AML-193 (cell line): ENCODE data around the gene MCHR1.
"Not testable (repeated sequence)": the region's sequence is repeated elsewhere in the genome, so short reads cannot be mapped to it uniquely, and the experiment has no call there.

Source experiments
- DNase-seq, 2 experiments: peaks; one replicate each; lab custom pipeline; 2025; lab: John Stamatoyannopoulos, UW

The MCHR1 gene

DNA sequence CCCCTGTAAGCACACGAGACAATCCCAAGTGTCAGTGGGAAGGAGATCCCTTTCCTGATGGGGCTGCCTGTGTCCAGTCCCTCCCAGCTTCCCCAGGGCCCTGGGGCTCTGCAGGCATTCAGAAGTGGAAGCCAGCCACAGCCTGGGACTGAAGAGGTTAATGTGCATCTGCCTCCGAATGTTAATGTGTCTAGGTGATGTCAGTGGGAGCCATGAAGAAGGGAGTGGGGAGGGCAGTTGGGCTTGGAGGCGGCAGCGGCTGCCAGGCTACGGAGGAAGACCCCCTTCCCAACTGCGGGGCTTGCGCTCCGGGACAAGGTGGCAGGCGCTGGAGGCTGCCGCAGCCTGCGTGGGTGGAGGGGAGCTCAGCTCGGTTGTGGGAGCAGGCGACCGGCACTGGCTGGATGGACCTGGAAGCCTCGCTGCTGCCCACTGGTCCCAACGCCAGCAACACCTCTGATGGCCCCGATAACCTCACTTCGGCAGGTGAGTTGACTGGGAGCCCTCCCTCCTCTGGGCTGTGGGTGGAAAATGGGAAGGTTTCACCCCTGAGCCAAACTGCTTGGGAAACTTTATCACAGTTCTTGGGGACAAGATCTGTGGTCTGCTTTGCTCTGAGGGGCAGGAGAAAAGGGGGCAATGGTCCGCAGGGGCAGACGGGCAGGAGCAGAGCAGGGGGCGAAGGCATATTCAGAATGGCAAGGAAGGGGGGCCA is at the start of gene MCHR1:
Gene MCHR1 (plus strand): TSS at position 236 of the 715 bp plus-strand sequence. CDS start 169 bp downstream, at position 405.
- no peak for DNase-seq

DNA sequence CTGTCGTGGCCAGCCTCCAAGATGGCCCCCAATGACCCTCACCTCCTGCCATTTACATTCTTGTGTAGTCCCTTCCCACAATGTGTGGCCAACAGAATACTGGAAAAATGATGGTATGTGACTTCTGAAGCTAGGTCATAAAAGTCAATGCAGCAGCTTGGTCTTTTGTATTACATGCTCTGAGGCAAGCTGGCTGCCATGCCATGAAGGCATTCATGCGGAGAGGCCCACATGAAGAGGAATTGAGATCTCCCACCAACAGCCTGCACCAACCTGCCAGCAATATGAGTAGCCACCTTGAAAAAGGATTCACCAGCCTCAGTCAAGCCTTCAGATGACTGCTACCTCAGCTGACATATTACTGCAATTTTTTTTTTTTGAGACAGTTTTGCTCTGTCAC is 47.4 kb upstream of the MCHR1 start:
- DNase-seq = no peak

DNA sequence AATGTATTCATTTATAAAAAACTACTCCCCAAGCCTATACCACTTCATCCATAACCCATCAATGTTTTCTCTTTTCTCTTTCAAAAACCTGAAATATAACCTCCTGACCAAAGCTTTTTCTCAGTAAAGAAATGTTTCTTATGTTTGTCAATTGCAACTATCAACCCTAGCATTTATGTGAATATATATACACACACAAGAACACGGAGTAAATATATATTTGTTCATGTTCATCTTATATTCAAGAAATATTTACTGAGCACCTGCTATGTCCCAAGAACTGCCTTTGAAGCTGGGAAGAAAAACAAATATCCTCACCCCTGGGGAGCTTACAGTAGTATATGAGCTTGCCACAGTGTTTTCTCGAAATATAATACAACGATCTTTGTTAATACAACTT is 46.2 kb upstream of the MCHR1 start:
- DNase-seq = no peak

DNA sequence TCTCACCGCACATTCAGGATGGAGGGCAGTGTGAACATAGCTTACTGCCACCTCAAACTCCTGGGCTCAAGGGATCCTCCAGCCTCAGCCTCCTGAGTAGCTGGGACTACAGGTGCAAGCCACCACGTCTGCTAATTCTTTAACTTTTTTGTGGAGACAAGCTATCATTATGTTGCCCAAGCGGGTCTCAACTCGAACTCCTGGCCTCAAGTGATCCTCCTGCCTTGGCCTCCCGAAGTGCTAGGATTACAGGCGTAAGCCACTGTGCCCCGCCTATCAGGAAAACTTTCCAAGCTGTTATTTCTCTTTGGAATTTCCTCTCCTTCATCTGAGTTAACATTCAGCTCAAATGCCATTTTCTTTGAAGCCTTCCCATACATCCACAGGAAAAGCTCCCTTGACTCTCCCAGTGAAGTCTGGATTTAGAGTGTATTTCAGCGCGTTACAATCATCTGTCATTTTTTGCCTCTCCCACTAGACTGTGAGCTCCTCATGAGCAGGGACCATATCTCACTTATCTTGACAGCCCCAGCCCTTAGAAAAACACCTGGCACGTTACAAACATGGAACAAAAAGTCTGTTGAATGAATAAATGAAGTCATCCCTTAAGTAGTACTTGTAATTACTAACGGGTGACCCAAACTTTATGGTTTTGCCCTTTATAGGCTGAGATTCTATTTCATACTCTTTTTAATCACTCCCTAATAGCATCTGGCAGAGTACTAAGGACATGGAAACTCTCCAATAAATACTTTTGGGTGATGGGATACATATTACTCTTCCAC is 45.0 kb upstream of the MCHR1 start:
- no peak for DNase-seq

GRCh38 chr22:40635043-40635939 is 44.0 kb upstream of the MCHR1 start:
- DNase-seq = no peak

DNA sequence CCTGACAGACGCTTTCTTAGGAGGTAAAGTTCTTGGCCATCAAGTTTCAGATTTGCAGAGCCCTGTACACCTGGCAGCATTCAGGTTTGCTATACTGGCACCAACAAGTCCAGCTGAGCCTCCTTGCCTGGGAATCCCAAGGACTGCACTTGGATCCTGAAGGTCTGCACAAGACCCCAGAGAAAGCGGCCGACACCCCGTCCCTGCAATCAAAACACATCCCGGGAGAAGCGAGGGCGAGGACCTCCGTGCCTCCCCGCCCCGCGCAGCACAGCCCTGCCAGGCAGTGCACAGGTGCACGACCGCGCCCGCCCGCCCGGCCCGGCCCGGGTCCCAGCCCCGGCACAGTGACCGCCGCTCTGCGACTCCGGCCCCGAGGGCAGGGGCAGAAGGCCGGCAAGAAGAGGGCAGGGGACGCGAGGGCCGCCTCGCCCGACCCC is 43.3 kb upstream of the MCHR1 start:
- no peak for DNase-seq

DNA sequence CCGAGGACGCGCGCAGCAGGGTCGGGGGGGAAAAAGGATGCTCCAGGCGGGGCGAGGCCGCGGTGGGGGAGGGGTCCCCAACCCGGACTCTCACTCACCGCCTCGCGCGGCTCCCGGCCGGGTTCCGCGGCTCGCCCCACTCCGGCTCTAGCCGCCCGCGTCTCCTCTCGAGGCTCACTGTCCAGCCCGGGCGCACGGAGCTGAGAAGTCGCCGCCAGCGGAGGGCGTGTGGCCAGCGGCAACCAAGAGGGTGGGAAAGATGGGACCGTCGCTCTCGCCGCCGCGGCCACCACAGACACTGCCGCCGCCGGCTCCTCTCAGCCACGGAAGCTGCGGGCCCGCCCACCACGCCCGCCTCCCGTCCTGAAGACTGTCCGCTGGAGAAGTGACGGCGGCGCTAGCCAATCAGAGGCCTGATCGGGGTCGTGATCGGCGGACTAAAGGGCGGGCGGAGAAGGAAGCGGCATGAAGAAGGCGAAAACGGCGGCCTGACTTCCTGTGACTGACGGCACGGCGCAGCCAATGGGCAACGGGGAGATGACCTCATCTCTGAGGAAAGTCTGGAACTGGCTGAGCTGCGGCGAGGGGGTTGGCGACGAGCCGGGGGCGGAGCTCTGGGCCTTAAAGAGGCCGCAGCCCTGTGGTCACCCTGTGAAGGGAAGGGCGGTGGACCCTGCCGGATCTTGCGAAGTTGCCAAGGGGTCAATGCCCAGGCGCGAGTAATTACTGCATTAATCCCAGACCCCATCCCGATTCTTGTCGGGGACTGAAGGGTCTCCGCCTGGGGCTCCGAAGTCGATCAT is 42.7 kb upstream of the MCHR1 start, which contains the start of gene MRTFA:
Gene MRTFA (minus strand): TSS at position 340 of the 803 bp plus-strand sequence.
- peak; percentile 98 for DNase-seq

DNA sequence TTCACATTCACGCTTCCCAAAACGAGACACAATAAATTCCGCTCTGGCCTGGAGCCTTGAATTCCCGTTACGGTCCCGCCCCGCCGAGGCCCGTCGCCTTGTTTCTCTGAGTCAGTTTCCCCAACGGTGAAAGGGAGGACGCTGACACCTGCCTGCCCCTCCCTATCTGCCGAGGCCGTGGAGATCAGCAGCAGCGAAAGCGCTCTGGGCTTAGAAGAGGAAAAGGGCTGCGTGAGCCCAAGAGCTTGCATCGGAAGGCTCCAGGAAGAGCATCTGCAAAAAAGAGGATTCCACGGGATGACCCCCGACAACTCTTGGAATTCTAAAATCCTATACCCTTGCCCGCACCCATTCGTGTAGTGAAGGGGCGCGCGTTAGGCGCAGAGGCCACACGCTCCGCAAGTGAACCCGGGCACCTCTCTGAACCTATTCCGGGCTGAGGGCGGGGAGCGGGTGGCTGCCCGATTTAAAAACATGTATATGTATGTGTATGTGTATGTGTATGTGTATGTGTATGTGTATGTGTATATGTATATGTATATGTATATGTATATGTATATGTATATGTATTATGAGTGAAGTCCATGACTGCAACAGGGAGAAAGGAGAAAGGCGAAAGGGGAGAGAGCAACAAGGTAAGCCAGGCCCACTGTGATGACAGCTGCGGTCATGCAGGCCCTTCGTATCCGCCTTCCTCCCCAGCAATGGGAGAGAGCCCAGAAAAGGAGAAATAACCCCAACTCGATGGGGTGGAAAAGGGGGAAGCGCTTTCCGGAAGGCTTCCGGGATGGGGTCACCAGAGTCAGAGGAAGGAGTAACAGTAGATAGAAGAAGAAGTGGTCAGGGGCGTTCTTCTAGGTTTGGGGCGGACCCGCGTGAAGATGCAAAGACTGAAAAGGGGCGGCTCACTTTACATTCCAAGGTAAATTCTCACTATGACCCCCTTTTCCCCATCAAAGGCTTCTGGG is 41.8 kb upstream of the MCHR1 start:
- DNase-seq = peak; percentile 43 to 58

DNA sequence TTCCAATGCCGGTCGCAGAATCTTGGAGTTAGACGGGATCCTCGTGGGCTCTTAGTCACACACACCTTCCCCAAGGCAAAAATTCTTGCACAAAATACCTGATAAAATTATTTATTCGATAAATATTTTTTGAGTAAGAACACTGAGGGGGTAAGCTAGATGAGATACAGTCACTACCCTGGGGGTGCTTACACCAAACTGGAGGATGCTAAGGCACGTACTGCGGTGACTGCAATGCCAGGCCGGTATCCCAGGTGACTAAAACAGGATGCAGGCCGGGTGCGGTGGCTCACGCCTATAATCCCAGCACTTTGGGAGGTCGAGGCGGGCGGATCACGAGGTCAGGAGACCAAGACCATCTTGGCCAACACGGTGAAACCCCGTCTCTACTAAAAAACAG is 41.0 kb upstream of the MCHR1 start:
- DNase-seq = no peak

GRCh38 chr22:40641269-40641668 is 38.0 kb upstream of the MCHR1 start:
- no peak for DNase-seq

DNA sequence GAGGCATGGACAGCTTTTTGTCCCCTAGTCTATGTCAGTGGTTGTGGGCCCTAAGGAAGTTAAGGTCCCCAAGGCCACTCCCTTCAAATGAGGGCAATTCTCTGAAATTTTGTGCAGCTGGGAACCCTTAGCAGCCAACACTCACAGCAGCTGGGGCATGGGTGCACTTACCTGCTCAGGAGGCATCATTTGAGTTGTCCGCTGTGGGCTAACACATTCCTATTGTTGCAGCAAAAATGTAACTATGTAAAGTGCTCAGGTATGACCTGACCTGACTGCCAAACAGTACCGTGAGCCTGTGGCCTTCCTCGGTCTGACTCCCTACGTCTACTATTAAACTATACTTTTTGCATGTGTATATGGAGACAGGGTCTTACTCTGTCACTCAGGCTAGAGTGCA is 37.0 kb upstream of the MCHR1 start:
- DNase-seq = no peak

DNA sequence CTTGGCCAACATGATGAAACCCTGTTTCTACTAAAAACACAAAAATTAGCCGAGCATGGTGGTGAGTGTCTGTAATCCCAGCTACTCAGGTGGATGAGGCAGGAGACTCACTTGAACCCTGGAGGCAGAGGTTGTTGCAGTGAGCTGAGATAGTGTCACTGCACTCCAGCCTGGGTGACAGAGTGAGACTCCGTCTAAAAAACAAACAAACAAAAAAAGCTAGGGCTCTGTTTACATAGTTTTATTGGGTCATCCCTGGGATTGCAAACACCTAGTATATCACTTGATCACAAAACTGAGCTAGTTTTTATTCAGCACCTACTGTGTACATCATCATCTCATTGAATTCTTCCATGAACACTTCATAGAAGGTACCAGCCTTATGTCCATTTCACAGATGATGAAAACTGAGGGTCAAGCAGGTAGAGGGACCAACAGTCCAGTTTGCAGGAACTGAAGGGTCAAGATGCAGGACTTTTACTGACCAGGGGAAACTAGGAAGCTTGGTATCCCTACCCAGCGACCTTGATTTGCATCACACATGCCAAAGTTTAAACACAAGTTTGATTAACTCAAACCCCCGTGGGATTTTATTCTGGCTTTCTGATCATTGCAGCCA is 33.6 kb upstream of the MCHR1 start:
- DNase-seq = no peak

DNA sequence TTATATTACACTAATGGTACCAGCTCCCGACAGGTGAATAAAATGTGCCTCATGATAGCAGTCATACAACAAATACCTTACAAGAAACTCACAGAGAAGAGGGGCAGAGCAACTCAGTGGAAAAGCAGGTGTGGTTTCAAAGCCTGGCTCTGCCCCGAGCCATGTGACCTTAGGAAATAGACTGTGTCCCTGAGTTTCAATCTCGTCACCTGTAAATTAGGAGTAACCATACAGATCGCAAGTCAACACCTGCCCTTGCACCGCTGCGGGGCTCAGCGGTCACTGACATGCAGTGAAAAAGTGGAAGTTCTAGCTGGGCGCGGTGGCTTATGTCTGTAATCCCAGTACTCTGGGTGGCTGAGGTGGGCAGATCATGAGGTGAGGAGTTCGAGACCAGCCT is 30.9 kb upstream of the MCHR1 start:
- no peak for DNase-seq

- no peak for DNase-seq
These were observed 28.2 kb upstream of the MCHR1 start for GRCh38 chr22:40651057-40651456.

GRCh38 chr22:40651563-40652501 is 27.5 kb upstream of the MCHR1 start:
- DNase-seq = peak; percentile 84 to 89

- no peak for DNase-seq
These were observed 25.9 kb upstream of the MCHR1 start for GRCh38 chr22:40653361-40653760.

DNA sequence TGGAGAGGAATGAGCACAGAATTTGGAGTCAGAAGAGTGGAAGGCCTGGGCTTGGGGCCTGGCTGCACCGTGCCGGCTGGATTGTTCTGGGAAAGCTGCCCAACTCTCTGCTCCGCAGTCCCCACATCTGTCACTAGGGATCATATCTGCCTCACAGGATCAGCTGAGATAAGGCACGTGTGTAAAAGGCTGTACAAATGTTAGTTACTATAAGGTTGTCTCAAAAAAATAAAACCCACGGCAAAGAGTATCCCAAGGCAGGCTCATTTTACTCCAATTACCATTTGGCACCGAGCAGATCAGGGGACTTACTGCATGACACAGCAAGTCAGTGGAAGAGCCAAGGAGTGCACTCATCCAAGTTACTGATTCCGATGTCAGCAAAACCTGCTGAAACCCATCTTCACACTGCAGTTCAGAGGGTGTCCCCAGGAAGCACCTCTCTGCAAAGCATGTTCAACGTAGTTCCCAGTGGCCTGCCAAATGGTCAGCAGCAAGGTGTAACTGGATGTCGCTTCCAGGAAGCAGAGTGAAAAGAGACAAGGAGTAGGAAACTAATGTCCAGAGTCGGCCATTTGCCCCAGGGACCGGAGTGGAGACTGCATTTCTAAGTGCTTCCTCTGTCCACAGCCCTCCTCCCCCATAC is 24.6 kb upstream of the MCHR1 start:
- DNase-seq = no peak

- not testable (repeated sequence) for DNase-seq
These were observed 23.3 kb upstream of the MCHR1 start for GRCh38 chr22:40655941-40656340.
